ENCODE data around the gene HOXA4.

GRCh38 chr7:27139334-27140125, 9.0 kb upstream of the HOXA4 start:
- TF ChIP-seq CTCF (IDR thresholded peaks at IDR 0.05; ENCODE audit: insufficient read depth, low read length, poor library complexity, severe bottlenecking) (no peak), EZH2phosphoT487 (conservative IDR thresholded peaks at IDR 0.05; ENCODE audit: low read length) (no peak)

Data from SU-DHL-6 (cell line).